ENCODE measurements around the gene ERC1. TPM values are rescaled to one million over a fixed set of nuclear protein-coding genes. Genes with fewer than 3 reads are reported as not detected.

Gene ERC1
- polyA plus RNA-seq, 2 of the 4 experiments (the other 2 are of a cell fraction), result 14.2 to 20.9 TPM

DNA sequence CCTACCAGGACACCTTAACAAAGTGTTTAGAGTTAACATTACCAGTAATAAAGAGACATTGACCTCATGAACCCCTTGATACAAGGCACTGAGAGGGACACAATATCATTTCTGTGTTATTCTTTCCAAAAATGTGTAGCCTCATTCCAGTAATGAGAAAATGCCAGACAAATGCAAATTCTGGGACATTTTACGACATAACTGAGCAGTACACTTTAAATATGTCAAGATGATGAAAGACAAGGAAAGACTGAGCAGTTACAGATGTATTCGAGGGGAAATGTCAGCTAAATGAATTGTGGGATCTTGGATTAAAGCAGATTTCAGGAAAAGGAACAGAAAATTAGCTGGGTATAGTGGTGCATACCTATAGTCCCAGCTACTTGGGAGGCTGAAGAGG lies 255.6 kb downstream of the ERC1 start:
- CTCF ChIA-PET, result no interaction called here
- no peak for TF ChIP-seq EP300 (IDR thresholded peaks at IDR 0.05)
- no peak for TF ChIP-seq BHLHE40 (IDR thresholded peaks at IDR 0.05; ENCODE audit: low read depth, low read length)
- TF ChIP-seq JUNB (IDR thresholded peaks at IDR 0.05), result no peak
- TF ChIP-seq HOXB13 (CRISPR knock-in tag; IDR thresholded peaks at IDR 0.05; ENCODE audit: low read depth), result no peak
- TF ChIP-seq CHD2 (IDR thresholded peaks at IDR 0.05; ENCODE audit: low read length, partially characterized antibody), result no peak
- TF ChIP-seq, protein P1, sequence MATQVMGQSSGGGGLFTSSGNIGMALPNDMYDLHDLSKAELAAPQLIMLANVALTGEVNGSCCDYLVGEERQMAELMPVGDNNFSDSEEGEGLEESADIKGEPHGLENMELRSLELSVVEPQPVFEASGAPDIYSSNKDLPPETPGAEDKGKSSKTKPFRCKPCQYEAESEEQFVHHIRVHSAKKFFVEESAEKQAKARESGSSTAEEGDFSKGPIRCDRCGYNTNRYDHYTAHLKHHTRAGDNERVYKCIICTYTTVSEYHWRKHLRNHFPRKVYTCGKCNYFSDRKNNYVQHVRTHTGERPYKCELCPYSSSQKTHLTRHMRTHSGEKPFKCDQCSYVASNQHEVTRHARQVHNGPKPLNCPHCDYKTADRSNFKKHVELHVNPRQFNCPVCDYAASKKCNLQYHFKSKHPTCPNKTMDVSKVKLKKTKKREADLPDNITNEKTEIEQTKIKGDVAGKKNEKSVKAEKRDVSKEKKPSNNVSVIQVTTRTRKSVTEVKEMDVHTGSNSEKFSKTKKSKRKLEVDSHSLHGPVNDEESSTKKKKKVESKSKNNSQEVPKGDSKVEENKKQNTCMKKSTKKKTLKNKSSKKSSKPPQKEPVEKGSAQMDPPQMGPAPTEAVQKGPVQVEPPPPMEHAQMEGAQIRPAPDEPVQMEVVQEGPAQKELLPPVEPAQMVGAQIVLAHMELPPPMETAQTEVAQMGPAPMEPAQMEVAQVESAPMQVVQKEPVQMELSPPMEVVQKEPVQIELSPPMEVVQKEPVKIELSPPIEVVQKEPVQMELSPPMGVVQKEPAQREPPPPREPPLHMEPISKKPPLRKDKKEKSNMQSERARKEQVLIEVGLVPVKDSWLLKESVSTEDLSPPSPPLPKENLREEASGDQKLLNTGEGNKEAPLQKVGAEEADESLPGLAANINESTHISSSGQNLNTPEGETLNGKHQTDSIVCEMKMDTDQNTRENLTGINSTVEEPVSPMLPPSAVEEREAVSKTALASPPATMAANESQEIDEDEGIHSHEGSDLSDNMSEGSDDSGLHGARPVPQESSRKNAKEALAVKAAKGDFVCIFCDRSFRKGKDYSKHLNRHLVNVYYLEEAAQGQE (IDR thresholded peaks at IDR 0.05), result no peak
- no peak for TF ChIP-seq GATA3 (IDR thresholded peaks at IDR 0.05; ENCODE audit: borderline replicate concordance)
- TF ChIP-seq NPAS2 (CRISPR knock-in tag; IDR thresholded peaks at IDR 0.05; ENCODE audit: borderline replicate concordance), result no peak
- TF ChIP-seq CEBPB (IDR thresholded peaks at IDR 0.05), result no peak
- TF ChIP-seq ZSCAN20 (CRISPR knock-in tag; IDR thresholded peaks at IDR 0.05), result no peak
- TF ChIP-seq, protein P2, sequence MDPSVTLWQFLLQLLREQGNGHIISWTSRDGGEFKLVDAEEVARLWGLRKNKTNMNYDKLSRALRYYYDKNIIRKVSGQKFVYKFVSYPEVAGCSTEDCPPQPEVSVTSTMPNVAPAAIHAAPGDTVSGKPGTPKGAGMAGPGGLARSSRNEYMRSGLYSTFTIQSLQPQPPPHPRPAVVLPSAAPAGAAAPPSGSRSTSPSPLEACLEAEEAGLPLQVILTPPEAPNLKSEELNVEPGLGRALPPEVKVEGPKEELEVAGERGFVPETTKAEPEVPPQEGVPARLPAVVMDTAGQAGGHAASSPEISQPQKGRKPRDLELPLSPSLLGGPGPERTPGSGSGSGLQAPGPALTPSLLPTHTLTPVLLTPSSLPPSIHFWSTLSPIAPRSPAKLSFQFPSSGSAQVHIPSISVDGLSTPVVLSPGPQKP (IDR thresholded peaks at IDR 0.05; ENCODE audit: low read depth, low read length), result no peak
- no peak for TF ChIP-seq ESRRA (IDR thresholded peaks at IDR 0.05; ENCODE audit: borderline replicate concordance, low read length)
- no peak for TF ChIP-seq POLR2A (IDR thresholded peaks at IDR 0.05; ENCODE audit: low read length)
- no peak for TF ChIP-seq CBX2 (IDR thresholded peaks at IDR 0.05; ENCODE audit: borderline replicate concordance, low read depth)
- TF ChIP-seq, protein P3, sequence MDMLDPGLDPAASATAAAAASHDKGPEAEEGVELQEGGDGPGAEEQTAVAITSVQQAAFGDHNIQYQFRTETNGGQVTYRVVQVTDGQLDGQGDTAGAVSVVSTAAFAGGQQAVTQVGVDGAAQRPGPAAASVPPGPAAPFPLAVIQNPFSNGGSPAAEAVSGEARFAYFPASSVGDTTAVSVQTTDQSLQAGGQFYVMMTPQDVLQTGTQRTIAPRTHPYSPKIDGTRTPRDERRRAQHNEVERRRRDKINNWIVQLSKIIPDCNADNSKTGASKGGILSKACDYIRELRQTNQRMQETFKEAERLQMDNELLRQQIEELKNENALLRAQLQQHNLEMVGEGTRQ (IDR thresholded peaks at IDR 0.05), result no peak
- TF ChIP-seq, protein P4, sequence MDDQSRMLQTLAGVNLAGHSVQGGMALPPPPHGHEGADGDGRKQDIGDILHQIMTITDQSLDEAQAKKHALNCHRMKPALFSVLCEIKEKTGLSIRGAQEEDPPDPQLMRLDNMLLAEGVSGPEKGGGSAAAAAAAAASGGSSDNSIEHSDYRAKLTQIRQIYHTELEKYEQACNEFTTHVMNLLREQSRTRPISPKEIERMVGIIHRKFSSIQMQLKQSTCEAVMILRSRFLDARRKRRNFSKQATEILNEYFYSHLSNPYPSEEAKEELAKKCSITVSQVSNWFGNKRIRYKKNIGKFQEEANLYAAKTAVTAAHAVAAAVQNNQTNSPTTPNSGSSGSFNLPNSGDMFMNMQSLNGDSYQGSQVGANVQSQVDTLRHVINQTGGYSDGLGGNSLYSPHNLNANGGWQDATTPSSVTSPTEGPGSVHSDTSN (IDR thresholded peaks at IDR 0.05), result no peak
- TF ChIP-seq JUN (IDR thresholded peaks at IDR 0.05), result no peak
- 79% methylated on average over 2 of the region's 2 CpGs for WGBS (ENCODE audit: missing lambda C conversion rate)
- no peak for FAIRE-seq
- POLR2A ChIA-PET, result no interaction called here
- Histone ChIP-seq H3K4me2 (no peak overlapping the region), H3K27ac (no peak overlapping the region; a peak in 1 of 6 replicates), H3K4me3 (no peak overlapping the region), H3K4me1 (peaks cover 4% of the 10 kb centered on the region; the same call in 1 of the 3 replicates), H3K9me3 (no peaks in the 10 kb centered on the region)
- ATAC-seq, result no peak
- no peak for DNase-seq (ENCODE audit: low read depth in 1 of 2, low spot score in 1 of 2)

DNA sequence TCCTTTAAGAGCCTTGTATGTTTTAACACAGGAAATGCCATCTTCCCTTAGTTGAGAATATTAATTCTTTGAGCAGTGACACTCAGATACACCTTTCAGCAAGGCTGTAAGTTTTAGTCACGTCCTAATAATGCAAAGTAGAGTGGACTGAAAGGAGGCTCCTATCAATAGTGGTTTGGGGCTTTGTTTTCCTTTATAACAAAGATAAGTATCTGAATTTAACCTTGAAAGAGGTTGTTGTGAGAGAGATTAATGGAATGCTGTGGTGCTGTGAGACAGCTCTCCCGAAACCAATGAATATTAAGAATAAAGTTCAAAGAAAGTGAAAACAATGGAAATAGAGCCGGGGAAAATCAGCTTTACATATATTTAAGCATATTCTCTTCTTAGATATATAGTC lies 259.6 kb downstream of the ERC1 start:
- no peak overlapping the region for H3K4me2 ChIP-seq
- no peak for ATAC-seq
- no peak for FAIRE-seq
- DNase-seq (ENCODE audit: low read depth in 1 of 2, low spot score in 1 of 2), result no peak
- ChIA-PET POLR2A (no interaction called here), CTCF (interaction anchor here (1.0 kb wide), 1 partner anchor 16 kb away, joined by 3 read pairs; no protein-coding TSS in a partner anchor)
- H3K9me3 ChIP-seq, result no peaks in the 10 kb centered on the region
- H3K27ac ChIP-seq, result no peak overlapping the region
- no peak for TF ChIP-seq HOXB5 (CRISPR knock-in tag; IDR thresholded peaks at IDR 0.05)
- no peak for TF ChIP-seq RFX5 (IDR thresholded peaks at IDR 0.05)
- TF ChIP-seq, protein P1 (IDR thresholded peaks at IDR 0.05), result no peak
- H3K4me3 ChIP-seq, result no peak overlapping the region
- WGBS (ENCODE audit: missing lambda C conversion rate), result 83% methylated on average over 3 of the region's 3 CpGs
- peaks cover 4% of the 10 kb centered on the region; the same call in 1 of the 3 replicates for H3K4me1 ChIP-seq
